ENCODE measurements around the gene ZBTB44.

GRCh38 chr11:130313383-130314183, 1.1 kb downstream of the ZBTB44 start:
- TF ChIP-seq GATA3 (IDR thresholded peaks at IDR 0.05; ENCODE audit: low read depth, low read length) = no peak
- TF ChIP-seq GATA2 (IDR thresholded peaks at IDR 0.05; ENCODE audit: low read depth, low read length) = no peak
